GM12801 (cell line): ENCODE measurements around the gene BEAN1.

Source experiments
- CTCF ChIP-seq: IDR thresholded peaks from one replicate; pipeline ENCODE4 v1.5.1; 2011; ENCODE audit warnings: control low read depth; ENCODE audit not compliant: insufficient read length; ENCODE audit errors: extremely low read depth

The BEAN1 gene

GRCh38 chr16:66484453-66485213 is 57.5 kb downstream of the BEAN1 start:
- no peak for TF ChIP-seq CTCF

- no peak for TF ChIP-seq CTCF
Observed at GRCh38 chr16:66485376-66485775, 58.3 kb downstream of the BEAN1 start.

- TF ChIP-seq CTCF, result no peak
Observed at GRCh38 chr16:66486199-66486772, 59.2 kb downstream of the BEAN1 start.

GRCh38 chr16:66486773-66487579 is 59.9 kb downstream of the BEAN1 start:
- TF ChIP-seq CTCF, result no peak

GRCh38 chr16:66487580-66488275 is 60.6 kb downstream of the BEAN1 start:
- TF ChIP-seq CTCF, result no peak

- no peak for TF ChIP-seq CTCF
Observed at GRCh38 chr16:66488505-66488904, 61.4 kb downstream of the BEAN1 start.

GRCh38 chr16:66489385-66489784 is 62.3 kb downstream of the BEAN1 start:
- TF ChIP-seq CTCF, result no peak
